Kasumi-1 (cell line): ENCODE data around the gene PCSK4.
A peak's percentile ranks its signal among the peaks of the same experiment; 100 is the strongest.
"Not testable (repeated sequence)": the region's sequence is repeated elsewhere in the genome, so short reads cannot be mapped to it uniquely, and the experiment has no call there.

ENCODE experiments used
- DNase-seq, 2 experiments: peaks; one replicate each; lab custom pipeline; 2025; lab: John Stamatoyannopoulos, UW

PCSK4 gene

DNA sequence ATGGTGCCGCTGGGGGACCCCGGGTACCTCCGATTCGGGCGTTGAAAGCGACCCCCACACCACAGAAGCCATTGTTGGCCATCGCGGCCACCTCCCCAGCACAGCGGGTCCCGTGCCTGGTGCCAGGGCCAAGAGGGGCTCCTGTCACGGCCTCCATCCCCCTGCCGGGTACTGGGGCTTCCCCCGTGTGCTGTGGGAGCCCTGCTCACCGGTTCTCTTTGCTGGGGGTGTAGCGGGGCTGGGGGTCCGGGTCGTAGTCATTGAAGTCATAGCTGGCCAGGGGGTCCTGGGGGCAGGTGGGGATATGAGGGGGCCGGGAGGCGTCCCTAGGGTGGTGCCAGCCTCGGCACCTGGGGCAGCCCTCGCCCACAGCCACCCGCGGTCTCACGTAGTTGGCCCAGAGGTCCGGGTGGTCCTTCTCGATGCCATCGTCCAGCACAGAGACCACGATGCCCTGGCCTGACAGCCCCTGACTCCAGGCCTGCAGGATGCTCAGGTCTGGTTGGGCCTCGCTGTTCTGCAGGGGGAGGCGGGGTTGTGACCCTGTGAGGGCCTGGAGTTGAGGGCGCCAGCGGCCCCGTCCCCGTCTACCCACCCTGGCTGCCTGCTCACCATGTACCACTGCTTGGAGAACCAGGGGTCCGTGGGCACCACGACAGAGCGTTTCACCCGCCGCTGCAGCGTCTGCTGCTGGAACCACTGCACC is 2.4 kb downstream of the PCSK4 start:
- DNase-seq: no peak

DNA sequence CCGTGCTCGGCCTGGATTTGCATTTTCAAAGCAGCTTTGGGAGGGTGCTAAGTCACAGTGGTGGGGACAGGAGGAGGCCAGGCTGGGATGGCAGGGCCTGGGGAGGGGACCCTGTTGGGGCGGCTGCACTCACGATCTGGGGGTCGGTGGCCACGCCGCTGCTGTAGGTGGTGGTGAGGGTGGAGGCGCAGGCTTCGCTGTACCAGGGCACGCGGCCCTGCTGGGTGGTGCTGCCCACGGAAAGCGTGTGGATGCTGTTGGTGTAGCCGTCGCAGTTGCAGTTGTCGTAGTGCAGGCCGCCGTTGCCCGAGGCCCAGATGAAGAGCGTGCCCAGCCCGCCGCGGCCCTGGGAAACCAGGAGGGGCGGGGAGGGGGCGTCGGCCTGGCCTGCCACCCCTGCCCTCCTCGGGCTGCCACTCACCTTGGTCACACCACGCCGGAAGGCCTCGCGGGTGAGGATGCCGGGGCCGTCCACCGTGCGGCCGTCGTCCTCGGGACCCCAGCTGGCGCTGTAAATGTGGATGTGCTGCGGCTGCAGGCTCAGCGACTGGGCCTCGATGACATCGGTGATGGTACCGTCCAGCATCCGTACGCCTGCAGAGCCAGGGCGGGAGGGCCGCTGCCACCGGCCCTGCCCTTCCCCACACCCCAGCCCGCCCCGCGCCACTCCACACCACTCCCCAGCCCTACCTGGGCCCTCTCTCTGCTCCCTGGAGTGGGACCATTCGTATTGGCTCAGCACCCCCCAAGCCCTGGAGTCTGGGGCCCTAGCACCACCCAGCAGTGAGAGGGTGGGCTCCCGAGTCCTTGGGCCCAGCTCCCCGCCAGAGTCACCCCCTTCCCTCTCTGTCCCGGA is 3.2 kb downstream of the PCSK4 start:
- DNase-seq: no peak

DNA sequence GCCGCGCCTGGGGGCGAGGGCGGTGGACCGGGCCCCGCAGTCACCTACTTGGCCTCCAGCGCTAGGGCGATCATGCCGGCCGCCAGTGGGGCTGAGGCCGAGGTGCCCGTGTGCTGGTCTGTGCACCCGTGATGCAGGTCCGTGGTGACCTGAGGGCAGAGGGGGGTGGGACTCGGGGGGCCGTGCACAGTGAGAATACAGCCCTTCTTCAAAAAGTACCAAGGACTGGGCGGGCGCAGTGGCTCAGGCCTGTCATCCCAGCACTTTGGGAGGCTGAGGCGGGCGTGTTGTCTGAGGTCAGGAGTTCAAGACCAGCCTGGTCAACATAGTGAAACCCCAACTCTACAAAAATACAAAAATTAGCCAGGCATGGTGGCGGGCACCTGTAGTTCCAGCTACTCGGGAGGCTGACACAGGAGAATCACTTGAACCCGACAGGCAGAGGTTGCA is 6.1 kb downstream of the PCSK4 start:
- DNase-seq: no peak

DNA sequence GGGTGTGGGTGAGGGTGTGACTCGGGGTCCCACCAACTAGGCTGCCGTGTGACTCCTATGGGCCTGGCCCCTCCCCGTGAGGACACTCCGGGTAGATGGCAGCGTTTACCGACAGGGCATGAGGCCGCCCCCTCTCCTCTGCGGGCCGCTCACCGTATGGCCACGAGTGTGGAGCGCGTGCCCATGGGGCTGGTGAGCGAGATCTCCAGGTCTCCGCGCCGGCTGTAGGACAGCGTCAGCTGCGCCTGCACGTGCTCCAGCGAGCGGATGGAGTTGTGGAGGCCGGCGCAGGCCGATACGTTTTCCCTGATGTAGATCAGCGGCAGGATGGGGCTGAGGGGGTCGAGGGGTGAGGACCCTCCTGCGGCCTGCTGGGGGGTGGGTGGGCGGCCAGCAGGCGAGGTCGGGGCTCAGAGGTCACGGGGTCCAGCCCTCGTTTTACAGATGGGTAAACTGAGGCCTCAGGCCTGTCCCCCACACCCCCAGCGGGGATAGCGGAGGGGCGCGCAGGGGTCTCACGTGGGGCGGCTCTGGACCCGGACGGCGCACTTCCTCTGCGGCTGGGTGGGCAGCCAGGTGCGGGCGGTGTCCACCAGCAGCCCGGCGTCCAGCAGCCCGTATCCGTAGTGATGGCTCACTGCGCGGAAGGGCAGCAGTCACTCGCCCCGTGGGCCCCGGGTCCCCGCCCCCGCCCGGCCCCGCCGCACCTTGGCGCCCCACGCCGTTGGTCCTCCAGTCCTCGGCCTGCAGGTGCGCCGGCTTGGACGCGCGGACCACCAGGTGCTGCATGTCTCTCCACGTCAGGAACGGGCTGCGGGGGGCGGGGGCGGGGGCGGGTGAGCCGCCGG is 6.8 kb downstream of the PCSK4 start:
- no peak for DNase-seq

DNA sequence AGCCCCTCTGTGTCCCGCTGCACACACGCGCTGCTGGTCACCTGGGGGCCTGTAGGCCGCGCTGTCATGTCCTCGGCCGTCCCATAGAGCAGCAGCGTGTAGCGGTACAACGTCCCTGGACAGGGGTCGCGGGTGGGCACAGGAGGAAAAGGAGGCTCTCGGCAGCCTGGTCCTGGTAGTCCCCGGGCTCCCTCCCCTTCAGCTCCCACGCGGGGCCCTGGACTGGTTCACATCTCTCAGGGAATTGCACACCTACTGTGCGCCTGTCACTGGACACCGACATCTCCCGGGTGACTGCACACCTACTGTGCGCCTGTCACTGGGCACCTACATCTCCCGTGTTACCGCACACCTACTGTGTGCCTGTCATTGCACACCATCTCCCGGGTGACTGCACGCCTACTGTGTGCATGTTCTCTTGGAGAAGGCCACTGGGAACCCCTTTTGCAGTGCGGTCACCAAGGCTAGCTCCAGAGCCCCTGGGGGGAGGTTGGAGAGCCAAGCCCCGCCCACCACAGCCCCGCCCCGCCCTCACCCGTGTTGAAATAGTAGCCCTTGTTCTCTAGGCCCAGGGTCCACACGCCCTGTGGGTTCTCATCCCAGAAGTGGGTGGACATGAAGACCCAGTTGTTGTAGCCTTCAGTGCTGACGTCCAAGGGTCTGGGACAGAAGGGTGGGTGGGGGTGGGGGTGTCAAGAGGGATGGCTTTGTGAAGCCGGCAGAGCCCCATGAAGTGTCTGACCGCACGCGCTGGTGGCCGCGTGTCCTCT is 7.6 kb downstream of the PCSK4 start:
- DNase-seq: no peak

DNA sequence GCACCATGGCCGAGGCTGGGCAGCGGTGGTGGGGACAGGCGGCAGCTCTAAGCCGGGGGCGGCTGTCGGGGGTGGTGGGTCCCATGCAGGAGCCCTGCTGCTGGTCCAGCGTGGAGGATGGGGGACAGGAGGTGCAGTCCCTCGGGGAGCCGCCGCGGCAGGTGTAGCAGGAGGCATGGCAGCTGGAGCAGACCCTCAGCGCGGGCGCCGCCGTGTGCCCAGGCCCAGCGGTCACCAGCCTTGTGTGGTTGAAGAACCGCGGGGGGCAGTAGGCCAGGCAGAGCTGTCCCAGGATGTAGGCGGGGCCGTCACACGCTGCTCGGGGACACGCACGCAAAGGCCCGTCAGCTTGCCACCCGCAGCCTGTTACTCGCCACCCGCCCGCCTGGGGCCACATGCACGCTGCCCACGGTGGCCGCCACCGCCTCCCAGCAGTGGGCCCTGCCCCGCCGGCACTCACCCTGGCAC is 8.2 kb downstream of the PCSK4 start:
- no peak for DNase-seq

DNA sequence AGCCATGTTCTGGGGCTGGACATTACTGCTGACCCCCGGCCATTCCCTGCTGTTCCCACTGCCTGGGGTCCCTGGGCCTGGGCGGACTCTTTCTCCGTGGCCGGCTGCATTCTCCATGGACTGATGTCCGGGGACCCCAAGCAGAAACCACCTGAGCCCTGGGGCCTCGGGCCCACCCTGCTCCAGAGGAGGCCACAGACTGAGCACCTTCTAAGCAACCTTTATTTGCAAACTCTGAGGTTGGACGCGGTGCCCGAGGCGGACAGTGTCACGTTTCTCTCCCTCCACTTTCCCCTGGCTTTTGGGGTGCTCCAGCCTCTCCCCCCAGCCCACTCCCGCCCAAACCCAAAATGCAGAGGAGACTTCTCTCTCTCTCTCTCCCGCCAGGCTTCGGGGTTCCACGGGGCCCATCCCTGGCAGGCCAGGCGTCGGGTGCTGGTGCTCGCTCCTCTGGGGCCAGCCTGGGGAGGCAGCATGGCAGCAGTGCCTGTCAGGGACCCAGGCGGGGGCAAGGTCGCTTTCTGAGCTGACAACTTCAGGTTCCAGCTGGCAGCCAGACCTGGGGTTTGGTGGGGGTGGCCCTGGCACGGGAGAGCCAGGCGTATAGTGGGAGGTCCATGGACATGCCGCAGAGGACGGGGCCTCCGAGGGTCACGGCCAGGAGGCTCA is 8.8 kb downstream of the PCSK4 start:
- no peak for DNase-seq

DNA sequence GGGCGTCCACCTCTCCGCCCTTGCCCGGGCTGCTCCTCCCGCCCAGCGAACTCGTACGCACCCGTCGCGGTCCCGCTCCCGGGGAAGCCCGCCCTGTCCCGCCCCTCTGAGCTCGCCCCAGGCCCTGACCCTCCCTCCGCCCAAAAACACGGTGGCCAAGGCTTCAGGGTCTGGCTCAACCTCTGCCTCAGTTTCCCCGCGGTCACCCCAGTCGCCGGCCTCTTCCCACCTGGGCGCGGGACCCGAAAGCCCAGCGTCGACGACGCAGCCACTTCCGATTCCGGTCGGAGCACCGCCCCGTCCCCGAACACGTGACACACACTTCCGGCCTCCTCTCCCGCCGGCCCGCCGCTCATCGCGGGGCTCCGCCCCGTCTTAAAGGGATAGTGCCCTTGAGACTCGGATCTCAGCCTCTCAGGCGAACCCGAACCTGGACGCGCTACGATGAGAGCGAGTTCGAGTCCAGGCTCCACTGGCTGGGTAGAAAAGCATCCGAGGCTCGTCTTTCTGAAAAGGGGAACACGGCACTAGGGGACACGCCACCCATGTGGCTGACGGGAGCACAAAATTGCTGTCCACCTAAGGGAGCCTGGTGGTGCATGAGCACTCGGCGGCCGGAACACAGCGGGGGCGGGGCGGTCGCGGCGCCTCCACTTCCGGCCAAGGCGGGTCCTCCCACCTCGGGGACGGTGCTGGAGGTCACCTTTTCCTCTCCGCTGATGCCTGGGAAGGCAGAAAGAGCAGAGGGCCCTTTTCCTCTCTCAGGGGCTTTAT is 11.0 kb downstream of the PCSK4 start, which contains the start of gene C19orf25:
TSS of gene C19orf25 (minus strand) at position 282 of the 774 bp plus-strand sequence. CDS start 312 bp downstream, outside the sequence.
- DNase-seq: peak; percentile 92 to 93

DNA sequence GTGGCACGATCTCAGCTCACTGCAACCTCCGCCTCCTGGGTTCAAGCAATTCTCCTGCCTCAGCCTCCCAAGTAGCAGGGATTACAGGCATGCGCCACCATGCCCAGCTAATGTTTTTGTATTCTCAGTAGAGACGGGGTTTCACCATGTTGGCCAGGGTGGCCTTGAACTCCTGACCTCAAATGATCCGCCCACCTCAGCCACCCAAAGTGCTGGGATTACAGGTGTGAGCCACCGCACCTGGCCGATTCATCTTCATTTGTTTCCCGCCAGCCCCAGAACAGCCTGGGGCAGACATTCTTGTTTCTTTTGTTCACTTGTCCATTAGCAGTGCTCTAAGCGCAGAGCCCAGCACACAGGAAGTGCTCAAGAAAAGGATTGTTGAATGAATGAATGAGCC is 13.1 kb downstream of the PCSK4 start:
- not testable (repeated sequence) for DNase-seq

DNA sequence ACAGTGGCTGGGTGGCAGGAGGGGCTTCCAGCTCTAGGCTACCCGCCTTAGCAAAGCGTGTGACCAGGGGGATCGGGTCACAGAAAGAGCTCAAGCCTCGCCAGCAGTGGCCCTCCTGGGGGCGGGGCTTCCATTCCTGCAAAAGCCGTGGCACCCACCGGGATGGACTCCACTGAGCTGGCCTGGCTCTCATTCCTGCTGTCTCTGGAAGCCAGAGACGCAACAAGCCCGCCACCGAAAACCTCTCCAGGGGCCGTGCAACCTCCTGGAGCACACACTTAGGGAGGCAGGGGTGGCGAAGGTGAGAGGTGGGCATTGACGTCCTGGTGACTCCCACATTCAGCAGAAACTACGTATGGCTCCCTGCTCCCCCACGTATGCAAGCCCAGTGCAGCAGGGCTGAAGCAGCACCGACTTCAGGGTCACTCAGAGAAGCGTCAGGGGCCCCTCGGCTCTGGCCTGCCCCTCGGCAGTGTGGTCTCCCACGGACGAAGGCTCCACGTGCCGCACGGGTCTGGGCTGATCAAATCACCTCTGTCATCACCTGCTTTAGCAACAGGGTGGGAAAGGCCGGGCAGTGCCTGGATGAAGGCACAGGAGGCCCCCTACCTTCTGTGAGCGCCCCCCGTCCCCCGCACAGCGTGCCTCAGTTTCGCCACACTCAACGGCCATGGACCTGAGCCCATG is 14.3 kb downstream of the PCSK4 start:
- no peak for DNase-seq

DNA sequence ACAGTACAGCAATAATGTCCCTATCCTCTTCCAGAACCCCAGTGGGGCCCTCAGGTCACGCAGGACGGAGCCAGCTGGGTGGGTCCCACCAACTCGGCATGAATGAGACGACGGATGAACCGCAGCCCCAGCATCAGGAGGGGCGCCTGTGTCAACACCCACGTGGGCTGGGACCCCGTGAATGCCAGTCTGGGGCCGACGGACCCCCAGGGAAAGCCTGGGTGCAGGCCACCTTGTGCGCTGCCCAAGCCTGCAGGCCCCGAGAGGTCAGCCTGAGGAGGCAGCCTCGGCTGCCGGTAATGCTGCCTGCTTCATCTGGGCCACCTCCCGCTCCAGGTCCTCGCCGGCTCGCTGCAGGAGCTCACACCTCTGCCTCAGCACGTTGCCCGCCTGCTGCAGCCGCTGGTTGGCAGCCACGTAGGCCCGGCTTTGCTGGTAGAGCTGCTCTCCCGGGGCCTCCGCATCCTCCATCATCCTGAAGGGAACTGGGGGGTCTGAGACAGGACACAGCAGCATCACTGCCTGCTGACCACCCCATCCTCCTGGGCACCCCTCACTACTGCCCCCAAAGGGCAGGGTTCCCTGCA is 15.3 kb downstream of the PCSK4 start:
- no peak for DNase-seq

DNA sequence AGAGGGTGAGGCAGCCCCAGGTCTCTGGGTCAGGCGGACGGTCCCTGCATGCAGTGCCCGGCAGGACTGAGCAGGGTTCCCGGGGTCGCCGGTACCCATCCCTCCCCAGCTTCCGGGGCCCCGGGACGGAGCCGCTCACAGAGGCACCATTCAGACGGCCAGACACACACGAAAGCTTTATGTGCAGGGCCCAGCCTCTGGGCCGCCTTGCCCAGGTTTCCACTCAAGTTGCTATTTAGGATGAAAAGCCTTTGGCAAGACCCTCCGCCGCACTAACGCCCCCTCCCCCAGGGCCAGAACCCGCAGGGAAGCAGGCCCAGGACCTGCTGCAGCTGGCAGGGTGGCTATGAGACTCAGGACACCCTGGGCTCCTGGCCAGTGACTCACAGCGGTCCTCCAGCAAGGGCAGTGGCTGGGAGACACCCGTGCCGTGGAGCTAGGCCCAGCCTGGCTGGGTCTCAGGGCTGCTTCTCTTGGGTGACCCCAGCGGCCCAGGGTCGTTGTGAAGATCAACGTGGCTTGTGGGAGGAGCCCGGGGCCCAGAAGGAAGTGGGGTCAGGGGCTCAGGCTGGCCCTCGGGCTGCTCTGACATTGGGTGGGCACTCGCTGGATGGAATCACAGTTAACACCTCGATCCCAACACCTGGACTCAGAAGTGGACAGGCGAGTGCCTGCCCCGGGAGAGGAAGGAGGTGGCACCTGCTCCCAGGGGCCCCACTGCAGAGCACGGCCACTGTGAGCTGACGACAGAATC is 16.0 kb downstream of the PCSK4 start:
- DNase-seq: no peak

DNA sequence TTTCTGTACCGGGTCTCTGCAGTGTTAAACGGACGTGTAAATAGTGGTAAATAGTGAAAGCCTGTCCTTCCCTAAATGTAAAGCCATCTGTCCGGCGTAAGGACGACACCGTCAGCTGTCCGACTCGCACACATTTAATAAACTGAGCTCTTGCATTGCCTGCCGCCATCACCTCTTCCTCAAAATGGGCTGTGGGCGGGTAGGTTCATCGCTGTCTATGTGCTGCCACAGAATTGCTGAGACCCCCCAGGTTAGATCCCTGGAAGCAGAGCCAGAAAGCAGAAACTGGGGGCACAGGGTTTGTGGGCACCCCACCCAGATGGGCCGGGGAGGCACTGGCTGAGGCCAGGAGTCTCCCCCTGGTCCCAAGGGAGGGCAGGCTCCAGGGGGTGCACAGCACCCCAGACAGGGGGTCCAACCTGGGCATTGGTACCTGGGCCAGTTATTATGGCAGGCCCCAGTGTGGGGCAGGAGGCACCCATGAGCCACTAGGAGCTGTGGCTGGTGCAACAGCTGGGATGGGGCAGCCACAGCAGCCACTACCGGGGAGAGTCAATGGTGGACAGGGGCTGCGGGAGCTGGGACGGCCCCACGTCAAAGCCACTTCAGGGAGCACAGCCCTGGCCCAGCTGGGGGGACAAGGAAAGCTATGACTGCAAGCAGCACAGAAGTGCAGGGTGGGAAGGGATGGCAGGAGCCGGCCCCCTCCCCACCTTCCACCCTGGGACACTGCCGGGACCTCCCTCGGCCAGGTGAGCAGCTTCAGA is 16.9 kb downstream of the PCSK4 start:
- no peak for DNase-seq

DNA sequence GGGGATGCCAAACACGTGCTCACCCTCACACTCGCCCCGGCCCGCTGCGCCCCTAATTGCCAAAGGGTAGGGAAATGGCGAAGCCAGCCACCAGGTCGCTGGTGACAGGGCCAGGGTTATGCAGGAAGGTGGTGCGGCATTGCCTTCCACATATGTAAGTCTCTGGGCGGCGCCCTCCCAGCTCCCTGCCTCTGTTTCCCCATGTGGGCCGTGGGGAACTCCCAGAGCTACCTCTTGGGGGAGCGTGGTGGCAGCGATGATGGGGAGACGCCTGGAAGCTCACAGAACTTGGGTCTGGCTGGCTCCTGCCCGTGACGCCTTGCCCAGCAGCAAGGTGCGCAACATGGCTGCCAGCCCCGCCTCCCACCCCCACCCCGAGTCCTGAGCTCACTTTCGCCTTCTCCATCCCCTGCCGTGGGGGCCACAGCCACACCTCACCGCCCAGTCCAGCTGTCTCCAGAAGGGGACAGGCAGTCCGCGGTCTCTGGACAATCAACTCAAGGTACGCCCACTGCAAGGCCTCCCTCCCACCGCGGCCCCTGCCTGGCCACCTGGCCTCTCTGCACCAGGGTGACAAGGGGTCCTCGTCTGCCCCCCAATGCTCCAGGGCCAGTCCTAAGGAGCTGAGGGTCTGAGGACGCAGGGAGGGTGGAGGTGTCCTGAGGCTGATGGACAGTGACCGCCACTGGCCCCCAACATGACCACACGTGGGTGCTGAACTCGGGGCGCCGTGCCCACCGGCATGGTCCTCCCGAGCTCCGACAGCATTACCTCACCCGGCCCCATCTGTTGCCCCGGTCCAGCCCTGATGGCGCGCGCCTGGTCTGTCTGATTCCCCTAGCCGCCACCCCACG is 17.7 kb downstream of the PCSK4 start:
- DNase-seq: no peak

DNA sequence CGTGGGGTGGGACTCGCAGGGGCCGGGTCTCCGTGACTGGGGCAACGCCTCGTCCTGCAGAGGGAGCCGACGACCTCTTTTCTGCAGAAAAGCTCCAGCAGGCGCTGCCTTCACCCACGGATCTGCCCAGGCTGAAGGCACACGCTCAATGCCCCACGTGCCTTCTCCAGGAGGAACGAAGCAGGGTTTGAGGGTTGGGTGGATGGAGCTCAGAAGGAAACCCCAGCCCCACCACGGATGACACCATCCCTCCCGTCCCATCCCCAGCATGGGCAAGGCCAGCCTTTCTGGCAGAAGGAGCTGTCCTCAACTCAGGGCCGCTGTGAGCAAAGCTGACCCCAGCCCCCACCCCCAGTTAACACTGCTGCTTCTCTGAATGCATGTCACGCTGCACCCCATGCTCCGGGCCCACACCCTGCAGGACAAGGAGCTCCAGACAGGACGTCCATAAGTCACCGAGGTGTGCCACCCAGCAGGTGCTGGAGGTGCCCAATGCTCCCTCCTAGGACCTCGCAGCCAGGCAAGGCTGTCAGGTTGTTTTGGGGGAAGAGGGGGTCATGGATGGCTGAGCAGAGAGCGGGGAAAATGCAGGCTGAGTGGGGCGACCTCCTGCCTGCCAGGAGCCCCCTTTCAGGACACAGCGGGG is 18.5 kb downstream of the PCSK4 start:
- no peak for DNase-seq

DNA sequence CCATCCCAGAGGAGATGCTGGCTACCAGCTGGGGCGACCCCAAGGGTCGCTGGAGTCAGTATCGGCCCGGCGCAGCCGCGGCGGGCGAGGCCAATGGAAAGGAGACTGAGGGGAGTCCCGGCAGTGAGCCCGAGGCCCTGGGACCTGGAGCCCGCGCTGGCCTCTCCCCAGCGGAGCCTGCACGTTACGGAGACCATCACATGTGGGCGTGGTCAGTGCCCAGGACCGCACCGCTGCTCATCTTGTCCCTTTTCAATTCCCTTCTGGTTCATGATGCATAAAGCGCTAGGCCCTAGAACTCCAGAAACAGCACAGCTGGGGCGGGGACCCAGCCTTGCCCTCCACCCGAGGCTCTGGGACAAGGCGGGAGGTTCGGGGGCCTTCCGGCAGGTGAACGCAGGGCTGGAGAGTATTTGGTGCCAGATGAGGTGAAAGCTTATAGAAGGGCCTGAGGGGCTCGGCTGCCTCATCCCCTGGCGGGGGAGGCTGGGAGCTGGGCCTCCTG is 19.1 kb downstream of the PCSK4 start:
- no peak for DNase-seq
